ENCODE results near the gene RAB17. TPM values are rescaled to one million over a fixed set of nuclear protein-coding genes. Genes with fewer than 3 reads are reported as not detected.

RAB17 gene
- total RNA-seq, 4 donors from 2014 or later, result 37.6 to 88.1 (median 70.1) TPM

GRCh38 chr2:237592425-237592980 is 2.0 kb upstream of the RAB17 start:
- intact Hi-C loops (cut with DNase I), result no loop called here
- Histone ChIP-seq H3K27me3 (no peaks in the 10 kb centered on the region), H3K4me1 (peaks cover 30 to 49% of the 10 kb centered on the region in 2 donors), H3K9me3 (no peaks in the 10 kb centered on the region), H3K27ac (peak overlapping the region in 1 of 3 donors; percentile 97), H3K36me3 (no peaks in the 10 kb centered on the region), H3K4me3 (replicated peaks in 1 of 3) (no peak overlapping the region)
- TF ChIP-seq CTCF (IDR thresholded peaks at IDR 0.05) (no peak), POLR2A (IDR thresholded peaks at IDR 0.05) (no peak)
- no peak for DNase-seq
- WGBS, 2 donors, result 91 to 95% methylated on average over 15 to 18 of the region's 18 CpGs

GRCh38 chr2:237591141-237591881 is 777 bp upstream of the RAB17 start:
- peak overlapping the region; percentile 90 to 97 (median 97) for H3K27ac ChIP-seq
- intact Hi-C loops (cut with DNase I), result no loop called here

GRCh38 chr2:237588044-237588696 is 2.4 kb downstream of the RAB17 start:
- H3K4me1 ChIP-seq, result peaks cover 10 to 31% of the 10 kb centered on the region in 2 donors

More at GRCh38 chr2:237591141-237591881, 777 bp upstream of the RAB17 start:
- 41 to 54% methylated on average over 15 to 19 of the region's 19 CpGs for WGBS, 2 donors
- Histone ChIP-seq H3K9me3 (no peaks in the 10 kb centered on the region), H3K4me3 (replicated peaks in 1 of 3) (no peak overlapping the region), H3K36me3 (no peaks in the 10 kb centered on the region), H3K4me1 (peaks cover 30 to 49% of the 10 kb centered on the region in 2 donors), H3K27me3 (no peaks in the 10 kb centered on the region)
- peak; percentile 27 for DNase-seq
- TF ChIP-seq POLR2A (IDR thresholded peaks at IDR 0.05) (no peak), CTCF (IDR thresholded peaks at IDR 0.05) (no peak)

GRCh38 chr2:237585590-237586221 is 4.8 kb downstream of the RAB17 start:
- no peak for DNase-seq
- WGBS, 2 donors, result 77 to 86% methylated on average over 9 to 13 of the region's 15 CpGs
- Histone ChIP-seq H3K4me3 (replicated peaks in 1 of 3) (no peak overlapping the region), H3K36me3 (no peaks in the 10 kb centered on the region), H3K27me3 (no peaks in the 10 kb centered on the region), H3K27ac (no peak overlapping the region), H3K4me1 (peaks cover 25 to 40% of the 10 kb centered on the region in 2 donors), H3K9me3 (no peaks in the 10 kb centered on the region)
- intact Hi-C loops (cut with DNase I), result loop anchor here (10.0 kb wide), 1 partner anchor 79 kb away; no protein-coding TSS in a partner anchor
- TF ChIP-seq POLR2A (IDR thresholded peaks at IDR 0.05) (no peak), CTCF (IDR thresholded peaks at IDR 0.05) (no peak)

More at GRCh38 chr2:237588044-237588696, 2.4 kb downstream of the RAB17 start:
- Histone ChIP-seq H3K9me3 (no peaks in the 10 kb centered on the region), H3K4me3 (replicated peaks in 1 of 3) (no peak overlapping the region), H3K36me3 (no peaks in the 10 kb centered on the region), H3K27me3 (no peaks in the 10 kb centered on the region), H3K27ac (no peak overlapping the region)
- no peak for DNase-seq
- 94 to 96% methylated on average over 9 of the region's 9 CpGs for WGBS, 2 donors
- no peak for TF ChIP-seq CTCF (IDR thresholded peaks at IDR 0.05)
- no peak for TF ChIP-seq POLR2A (IDR thresholded peaks at IDR 0.05)
- intact Hi-C loops (cut with DNase I), result loop anchor here (10.0 kb wide), 1 partner anchor 77 kb away; no protein-coding TSS in a partner anchor

Data from thyroid gland (tissue), 4 donors.